Measurements from ENCODE around the gene ZNF764.
"Not testable (repeated sequence)": the region's sequence is repeated elsewhere in the genome, so short reads cannot be mapped to it uniquely, and the experiment has no call there.

ZNF764 gene

GRCh38 chr16:30551781-30552180 is 6.4 kb downstream of the ZNF764 start:
- no peak for DNase-seq (ENCODE audit: low read depth, low spot score)
- H3K27ac ChIP-seq = no peak overlapping the region

GRCh38 chr16:30548416-30549253 is 9.5 kb downstream of the ZNF764 start:
- DNase-seq (ENCODE audit: low read depth, low spot score) = no peak
- no peak overlapping the region for H3K27ac ChIP-seq

- no peak overlapping the region for H3K27ac ChIP-seq
- DNase-seq (ENCODE audit: low read depth, low spot score) = no peak
Observed at GRCh38 chr16:30546115-30546514, 12.1 kb downstream of the ZNF764 start.

GRCh38 chr16:30543067-30543466 is 15.1 kb downstream of the ZNF764 start:
- no peak for DNase-seq (ENCODE audit: low read depth, low spot score)
- H3K27ac ChIP-seq = no peak overlapping the region

GRCh38 chr16:30541502-30542329 is 16.5 kb downstream of the ZNF764 start:
- H3K27ac ChIP-seq = no peak overlapping the region
- no peak for DNase-seq (ENCODE audit: low read depth, low spot score)

- not testable (repeated sequence) for DNase-seq (ENCODE audit: low read depth, low spot score); H3K27ac ChIP-seq
Observed at GRCh38 chr16:30540916-30541464, 17.2 kb downstream of the ZNF764 start.

GRCh38 chr16:30539986-30540526 is 18.1 kb downstream of the ZNF764 start:
- H3K27ac ChIP-seq; DNase-seq (ENCODE audit: low read depth, low spot score): not testable (repeated sequence)

- H3K27ac ChIP-seq = no peak overlapping the region
Observed at GRCh38 chr16:30539000-30539964, 18.9 kb downstream of the ZNF764 start.

GRCh38 chr16:30536391-30537024 is 21.7 kb downstream of the ZNF764 start:
- DNase-seq (ENCODE audit: low read depth, low spot score) = not testable (repeated sequence)
- H3K27ac ChIP-seq = peak overlapping the region; percentile 85

More at GRCh38 chr16:30539000-30539964, 18.9 kb downstream of the ZNF764 start:
- DNase-seq (ENCODE audit: low read depth, low spot score) = no peak

- peak overlapping the region; percentile 85 for H3K27ac ChIP-seq
- no peak for DNase-seq (ENCODE audit: low read depth, low spot score)
Observed at GRCh38 chr16:30535777-30536190, 22.4 kb downstream of the ZNF764 start.

- DNase-seq (ENCODE audit: low read depth, low spot score) = no peak
- H3K27ac ChIP-seq = peak overlapping the region; percentile 85
Observed at GRCh38 chr16:30535106-30535776, 22.9 kb downstream of the ZNF764 start.

GRCh38 chr16:30534368-30535105 is 23.6 kb downstream of the ZNF764 start, which contains the start of gene ZNF747:
Gene ZNF747 (minus strand): TSS chr16:30534858. CDS start chr16:30534679, 179 bp downstream.
- no peak for DNase-seq (ENCODE audit: low read depth, low spot score)
- peak within 1 kb of the TSS; percentile 85 for H3K27ac ChIP-seq

- DNase-seq (ENCODE audit: low read depth, low spot score) = no peak
- H3K27ac ChIP-seq = peak overlapping the region; percentile 85
Observed at GRCh38 chr16:30533748-30534367, 24.3 kb downstream of the ZNF764 start.

GRCh38 chr16:30533146-30533522 is 25.0 kb downstream of the ZNF764 start:
- no peak for DNase-seq (ENCODE audit: low read depth, low spot score)
- no peak overlapping the region for H3K27ac ChIP-seq

GRCh38 chr16:30532285-30533145 is 25.7 kb downstream of the ZNF764 start:
- H3K27ac ChIP-seq = no peak overlapping the region
- DNase-seq (ENCODE audit: low read depth, low spot score) = no peak

All from epithelial cell of prostate (primary cell).